ENCODE measurements around the gene ANXA2.
"Not testable (repeated sequence)": the region's sequence is repeated elsewhere in the genome, so short reads cannot be mapped to it uniquely, and the experiment has no call there.

ANXA2 gene

GRCh38 chr15:60371175-60372051 lies 26.4 kb downstream of the ANXA2 start:
- H3K4me3 ChIP-seq (ENCODE audit: insufficient read depth, low read depth, low read length), result no peak overlapping the region
- H3K9me3 ChIP-seq (ENCODE audit: control insufficient read depth, low read length), result no peaks in the 10 kb centered on the region
- no peaks in the 10 kb centered on the region for H3K27me3 ChIP-seq (ENCODE audit: control insufficient read depth, insufficient read depth, low read length, poor library complexity, severe bottlenecking)
- H3K36me3 ChIP-seq (ENCODE audit: control insufficient read depth, insufficient read depth, low read length), result no peaks in the 10 kb centered on the region
- H3K4me1 ChIP-seq (ENCODE audit: control insufficient read depth, insufficient read depth, low read length), result peaks cover 14% of the 10 kb centered on the region
- 94 to 95% methylated on average over 20 of the region's 20 CpGs for WGBS, 2 experiments
- H3K27ac ChIP-seq (ENCODE audit: insufficient read depth, low read depth, low read length, poor library complexity, severe bottlenecking), result no peak overlapping the region

- H3K4me1 ChIP-seq (ENCODE audit: control insufficient read depth, insufficient read depth, low read length), result peaks cover 12% of the 10 kb centered on the region
- no peaks in the 10 kb centered on the region for H3K36me3 ChIP-seq (ENCODE audit: control insufficient read depth, insufficient read depth, low read length)
- WGBS, 2 experiments, result 100% methylated on average over 1 of the region's 1 CpG
- no peaks in the 10 kb centered on the region for H3K9me3 ChIP-seq (ENCODE audit: control insufficient read depth, low read length)
- H3K27me3 ChIP-seq (ENCODE audit: control insufficient read depth, insufficient read depth, low read length, poor library complexity, severe bottlenecking), result no peaks in the 10 kb centered on the region
- no peak overlapping the region for H3K27ac ChIP-seq (ENCODE audit: insufficient read depth, low read depth, low read length, poor library complexity, severe bottlenecking)
- H3K4me3 ChIP-seq (ENCODE audit: insufficient read depth, low read depth, low read length), result no peak overlapping the region
Observed at GRCh38 chr15:60370869-60371136, 27.0 kb downstream of the ANXA2 start.

- WGBS, 2 experiments, result 94 to 96% methylated on average over 8 to 9 of the region's 9 CpGs
- Histone ChIP-seq H3K27ac (ENCODE audit: insufficient read depth, low read depth, low read length, poor library complexity, severe bottlenecking) (no peak overlapping the region), H3K27me3 (ENCODE audit: control insufficient read depth, insufficient read depth, low read length, poor library complexity, severe bottlenecking) (no peaks in the 10 kb centered on the region), H3K4me3 (ENCODE audit: insufficient read depth, low read depth, low read length) (no peak overlapping the region), H3K4me1 (ENCODE audit: control insufficient read depth, insufficient read depth, low read length) (peaks cover 7% of the 10 kb centered on the region), H3K9me3 (ENCODE audit: control insufficient read depth, low read length) (no peaks in the 10 kb centered on the region), H3K36me3 (ENCODE audit: control insufficient read depth, insufficient read depth, low read length) (no peaks in the 10 kb centered on the region)
Observed at GRCh38 chr15:60370105-60370868, 27.5 kb downstream of the ANXA2 start.

GRCh38 chr15:60369696-60370095 lies 28.1 kb downstream of the ANXA2 start:
- H3K9me3 ChIP-seq (ENCODE audit: control insufficient read depth, low read length), result no peaks in the 10 kb centered on the region
- H3K27me3 ChIP-seq (ENCODE audit: control insufficient read depth, insufficient read depth, low read length, poor library complexity, severe bottlenecking), result no peaks in the 10 kb centered on the region
- 94% methylated on average over 5 of the region's 5 CpGs for WGBS, 2 experiments
- H3K4me3 ChIP-seq (ENCODE audit: insufficient read depth, low read depth, low read length), result no peak overlapping the region
- no peak overlapping the region for H3K27ac ChIP-seq (ENCODE audit: insufficient read depth, low read depth, low read length, poor library complexity, severe bottlenecking)
- no peaks in the 10 kb centered on the region for H3K36me3 ChIP-seq (ENCODE audit: control insufficient read depth, insufficient read depth, low read length)
- H3K4me1 ChIP-seq (ENCODE audit: control insufficient read depth, insufficient read depth, low read length), result peaks cover 6% of the 10 kb centered on the region

- H3K4me1 ChIP-seq (ENCODE audit: control insufficient read depth, insufficient read depth, low read length), result no peaks in the 10 kb centered on the region
- WGBS, 2 experiments, result 91 to 98% methylated on average over 1 to 2 of the region's 2 CpGs
- no peaks in the 10 kb centered on the region for H3K36me3 ChIP-seq (ENCODE audit: control insufficient read depth, insufficient read depth, low read length)
- no peak overlapping the region for H3K4me3 ChIP-seq (ENCODE audit: insufficient read depth, low read depth, low read length)
- H3K27ac ChIP-seq (ENCODE audit: insufficient read depth, low read depth, low read length, poor library complexity, severe bottlenecking), result no peak overlapping the region
- no peaks in the 10 kb centered on the region for H3K9me3 ChIP-seq (ENCODE audit: control insufficient read depth, low read length)
- no peaks in the 10 kb centered on the region for H3K27me3 ChIP-seq (ENCODE audit: control insufficient read depth, insufficient read depth, low read length, poor library complexity, severe bottlenecking)
Observed at GRCh38 chr15:60364612-60364924, 33.2 kb downstream of the ANXA2 start.

- no peaks in the 10 kb centered on the region for H3K9me3 ChIP-seq (ENCODE audit: control insufficient read depth, low read length)
- H3K36me3 ChIP-seq (ENCODE audit: control insufficient read depth, insufficient read depth, low read length), result no peaks in the 10 kb centered on the region
- H3K4me3 ChIP-seq (ENCODE audit: insufficient read depth, low read depth, low read length), result no peak overlapping the region
- no peak overlapping the region for H3K27ac ChIP-seq (ENCODE audit: insufficient read depth, low read depth, low read length, poor library complexity, severe bottlenecking)
- no peaks in the 10 kb centered on the region for H3K4me1 ChIP-seq (ENCODE audit: control insufficient read depth, insufficient read depth, low read length)
- 92 to 94% methylated on average over 17 of the region's 17 CpGs for WGBS, 2 experiments
- H3K27me3 ChIP-seq (ENCODE audit: control insufficient read depth, insufficient read depth, low read length, poor library complexity, severe bottlenecking), result no peaks in the 10 kb centered on the region
Observed at GRCh38 chr15:60363903-60364611, 33.7 kb downstream of the ANXA2 start.

GRCh38 chr15:60363087-60363549 lies 34.7 kb downstream of the ANXA2 start:
- Histone ChIP-seq H3K4me1 (ENCODE audit: control insufficient read depth, insufficient read depth, low read length) (no peaks in the 10 kb centered on the region), H3K27ac (ENCODE audit: insufficient read depth, low read depth, low read length, poor library complexity, severe bottlenecking) (no peak overlapping the region), H3K9me3 (ENCODE audit: control insufficient read depth, low read length) (no peaks in the 10 kb centered on the region), H3K36me3 (ENCODE audit: control insufficient read depth, insufficient read depth, low read length) (no peaks in the 10 kb centered on the region), H3K4me3 (ENCODE audit: insufficient read depth, low read depth, low read length) (no peak overlapping the region), H3K27me3 (ENCODE audit: control insufficient read depth, insufficient read depth, low read length, poor library complexity, severe bottlenecking) (no peaks in the 10 kb centered on the region)
- 92 to 97% methylated on average over 2 of the region's 2 CpGs for WGBS, 2 experiments

- no peaks in the 10 kb centered on the region for H3K27me3 ChIP-seq (ENCODE audit: control insufficient read depth, insufficient read depth, low read length, poor library complexity, severe bottlenecking)
- 88 to 89% methylated on average over 7 to 8 of the region's 8 CpGs for WGBS, 2 experiments
- H3K27ac ChIP-seq (ENCODE audit: insufficient read depth, low read depth, low read length, poor library complexity, severe bottlenecking), result no peak overlapping the region
- no peaks in the 10 kb centered on the region for H3K4me1 ChIP-seq (ENCODE audit: control insufficient read depth, insufficient read depth, low read length)
- no peaks in the 10 kb centered on the region for H3K9me3 ChIP-seq (ENCODE audit: control insufficient read depth, low read length)
- no peak overlapping the region for H3K4me3 ChIP-seq (ENCODE audit: insufficient read depth, low read depth, low read length)
- H3K36me3 ChIP-seq (ENCODE audit: control insufficient read depth, insufficient read depth, low read length), result no peaks in the 10 kb centered on the region
Observed at GRCh38 chr15:60362321-60363086, 35.3 kb downstream of the ANXA2 start.

GRCh38 chr15:60359738-60360137 lies 38.0 kb downstream of the ANXA2 start:
- H3K4me1 ChIP-seq (ENCODE audit: control insufficient read depth, insufficient read depth, low read length); H3K9me3 ChIP-seq (ENCODE audit: control insufficient read depth, low read length); H3K27me3 ChIP-seq (ENCODE audit: control insufficient read depth, insufficient read depth, low read length, poor library complexity, severe bottlenecking); H3K27ac ChIP-seq (ENCODE audit: insufficient read depth, low read depth, low read length, poor library complexity, severe bottlenecking); H3K4me3 ChIP-seq (ENCODE audit: insufficient read depth, low read depth, low read length); H3K36me3 ChIP-seq (ENCODE audit: control insufficient read depth, insufficient read depth, low read length): not testable (repeated sequence)
- whole genome bisulfite sequencing, 2 experiments, result 85 to 86% methylated on average over 10 of the region's 10 CpGs
